ENCODE results near the gene DES.
A peak's percentile ranks its signal among the peaks of the same experiment; 100 is the strongest.

The DES gene

DNA sequence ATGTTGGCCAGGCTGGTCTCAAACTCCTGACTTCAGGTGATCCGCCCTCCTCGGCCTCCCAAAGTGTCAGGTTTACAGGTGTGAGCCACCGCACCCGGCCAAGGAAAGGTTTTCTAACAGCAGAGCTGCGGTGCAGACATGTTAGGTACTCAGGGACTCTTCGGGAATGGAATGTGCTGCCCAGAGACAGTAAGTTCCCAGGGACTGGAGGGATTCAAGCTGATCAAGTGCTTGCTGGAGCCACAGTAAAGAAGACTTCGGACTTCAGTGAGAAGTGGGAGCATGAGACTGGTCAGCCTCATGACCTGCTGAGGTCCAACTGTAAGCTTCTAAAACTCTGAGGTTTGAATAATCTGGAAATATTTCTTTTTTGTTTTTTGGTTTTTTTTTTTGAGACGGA is 7.8 kb upstream of the DES start:
- TF ChIP-seq, protein P1, sequence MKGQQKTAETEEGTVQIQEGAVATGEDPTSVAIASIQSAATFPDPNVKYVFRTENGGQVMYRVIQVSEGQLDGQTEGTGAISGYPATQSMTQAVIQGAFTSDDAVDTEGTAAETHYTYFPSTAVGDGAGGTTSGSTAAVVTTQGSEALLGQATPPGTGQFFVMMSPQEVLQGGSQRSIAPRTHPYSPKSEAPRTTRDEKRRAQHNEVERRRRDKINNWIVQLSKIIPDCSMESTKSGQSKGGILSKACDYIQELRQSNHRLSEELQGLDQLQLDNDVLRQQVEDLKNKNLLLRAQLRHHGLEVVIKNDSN (IDR thresholded peaks at IDR 0.05), result no peak
- no peak for TF ChIP-seq YY1 (IDR thresholded peaks at IDR 0.05; ENCODE audit: low read depth)
- TF ChIP-seq ZBTB7A (IDR thresholded peaks at IDR 0.05; ENCODE audit: low read depth), result no peak
- TF ChIP-seq NFIC (IDR thresholded peaks at IDR 0.05), result no peak
- TF ChIP-seq, protein P2, sequence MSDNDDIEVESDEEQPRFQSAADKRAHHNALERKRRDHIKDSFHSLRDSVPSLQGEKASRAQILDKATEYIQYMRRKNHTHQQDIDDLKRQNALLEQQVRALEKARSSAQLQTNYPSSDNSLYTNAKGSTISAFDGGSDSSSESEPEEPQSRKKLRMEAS (IDR thresholded peaks at IDR 0.05), result no peak
- TF ChIP-seq EGR1 (IDR thresholded peaks at IDR 0.05), result no peak
- no peak for TF ChIP-seq CEBPB (IDR thresholded peaks at IDR 0.05)
- TF ChIP-seq EP300 (IDR thresholded peaks at IDR 0.05; ENCODE audit: borderline replicate concordance), result no peak
- TF ChIP-seq CREB1 (IDR thresholded peaks at IDR 0.05; ENCODE audit: low read depth), result no peak
- TF ChIP-seq TCF12 (IDR thresholded peaks at IDR 0.05; ENCODE audit: low read depth), result no peak

DNA sequence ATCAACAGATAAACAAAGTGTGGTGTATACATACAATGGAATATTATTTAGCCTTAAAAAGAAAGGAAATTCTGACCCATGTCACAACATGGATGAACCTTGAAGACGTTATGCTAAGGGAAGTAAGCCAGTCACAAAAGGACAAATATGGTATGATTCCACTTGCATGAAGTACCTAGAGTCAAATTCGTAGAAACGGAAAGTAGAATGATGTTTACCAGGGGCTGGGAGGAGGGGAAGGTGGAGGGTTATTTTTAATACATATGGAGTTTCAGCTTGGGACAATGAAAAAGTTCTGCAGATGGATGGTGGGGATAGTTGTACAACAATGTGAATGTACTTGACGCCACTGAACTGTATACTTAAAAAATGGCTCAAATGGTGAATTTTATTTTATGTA is 3.3 kb upstream of the DES start:
- TF ChIP-seq CEBPB (IDR thresholded peaks at IDR 0.05), result no peak
- no peak for TF ChIP-seq TAF1 (IDR thresholded peaks at IDR 0.05; ENCODE audit: low read depth)
- TF ChIP-seq CREB1 (IDR thresholded peaks at IDR 0.05; ENCODE audit: low read depth), result no peak
- TF ChIP-seq, protein P2 (IDR thresholded peaks at IDR 0.05), result no peak
- TF ChIP-seq EGR1 (IDR thresholded peaks at IDR 0.05), result no peak
- TF ChIP-seq, protein P1 (IDR thresholded peaks at IDR 0.05), result no peak
- TF ChIP-seq, protein P3, sequence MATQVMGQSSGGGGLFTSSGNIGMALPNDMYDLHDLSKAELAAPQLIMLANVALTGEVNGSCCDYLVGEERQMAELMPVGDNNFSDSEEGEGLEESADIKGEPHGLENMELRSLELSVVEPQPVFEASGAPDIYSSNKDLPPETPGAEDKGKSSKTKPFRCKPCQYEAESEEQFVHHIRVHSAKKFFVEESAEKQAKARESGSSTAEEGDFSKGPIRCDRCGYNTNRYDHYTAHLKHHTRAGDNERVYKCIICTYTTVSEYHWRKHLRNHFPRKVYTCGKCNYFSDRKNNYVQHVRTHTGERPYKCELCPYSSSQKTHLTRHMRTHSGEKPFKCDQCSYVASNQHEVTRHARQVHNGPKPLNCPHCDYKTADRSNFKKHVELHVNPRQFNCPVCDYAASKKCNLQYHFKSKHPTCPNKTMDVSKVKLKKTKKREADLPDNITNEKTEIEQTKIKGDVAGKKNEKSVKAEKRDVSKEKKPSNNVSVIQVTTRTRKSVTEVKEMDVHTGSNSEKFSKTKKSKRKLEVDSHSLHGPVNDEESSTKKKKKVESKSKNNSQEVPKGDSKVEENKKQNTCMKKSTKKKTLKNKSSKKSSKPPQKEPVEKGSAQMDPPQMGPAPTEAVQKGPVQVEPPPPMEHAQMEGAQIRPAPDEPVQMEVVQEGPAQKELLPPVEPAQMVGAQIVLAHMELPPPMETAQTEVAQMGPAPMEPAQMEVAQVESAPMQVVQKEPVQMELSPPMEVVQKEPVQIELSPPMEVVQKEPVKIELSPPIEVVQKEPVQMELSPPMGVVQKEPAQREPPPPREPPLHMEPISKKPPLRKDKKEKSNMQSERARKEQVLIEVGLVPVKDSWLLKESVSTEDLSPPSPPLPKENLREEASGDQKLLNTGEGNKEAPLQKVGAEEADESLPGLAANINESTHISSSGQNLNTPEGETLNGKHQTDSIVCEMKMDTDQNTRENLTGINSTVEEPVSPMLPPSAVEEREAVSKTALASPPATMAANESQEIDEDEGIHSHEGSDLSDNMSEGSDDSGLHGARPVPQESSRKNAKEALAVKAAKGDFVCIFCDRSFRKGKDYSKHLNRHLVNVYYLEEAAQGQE (IDR thresholded peaks at IDR 0.05; ENCODE audit: low read depth), result no peak
- no peak for TF ChIP-seq RAD21 (IDR thresholded peaks at IDR 0.05; ENCODE audit: low read depth)
- no peak for TF ChIP-seq ZBTB7A (IDR thresholded peaks at IDR 0.05; ENCODE audit: low read depth)
- no peak for TF ChIP-seq YY1 (IDR thresholded peaks at IDR 0.05; ENCODE audit: low read depth)
- no peak for TF ChIP-seq TEAD4 (IDR thresholded peaks at IDR 0.05)
- TF ChIP-seq NFIC (IDR thresholded peaks at IDR 0.05), result no peak
- TF ChIP-seq TCF12 (IDR thresholded peaks at IDR 0.05; ENCODE audit: low read depth), result no peak
- TF ChIP-seq FOXM1 (IDR thresholded peaks at IDR 0.05; ENCODE audit: borderline replicate concordance, low read depth), result no peak
- TF ChIP-seq EP300 (IDR thresholded peaks at IDR 0.05; ENCODE audit: borderline replicate concordance), result no peak

DNA sequence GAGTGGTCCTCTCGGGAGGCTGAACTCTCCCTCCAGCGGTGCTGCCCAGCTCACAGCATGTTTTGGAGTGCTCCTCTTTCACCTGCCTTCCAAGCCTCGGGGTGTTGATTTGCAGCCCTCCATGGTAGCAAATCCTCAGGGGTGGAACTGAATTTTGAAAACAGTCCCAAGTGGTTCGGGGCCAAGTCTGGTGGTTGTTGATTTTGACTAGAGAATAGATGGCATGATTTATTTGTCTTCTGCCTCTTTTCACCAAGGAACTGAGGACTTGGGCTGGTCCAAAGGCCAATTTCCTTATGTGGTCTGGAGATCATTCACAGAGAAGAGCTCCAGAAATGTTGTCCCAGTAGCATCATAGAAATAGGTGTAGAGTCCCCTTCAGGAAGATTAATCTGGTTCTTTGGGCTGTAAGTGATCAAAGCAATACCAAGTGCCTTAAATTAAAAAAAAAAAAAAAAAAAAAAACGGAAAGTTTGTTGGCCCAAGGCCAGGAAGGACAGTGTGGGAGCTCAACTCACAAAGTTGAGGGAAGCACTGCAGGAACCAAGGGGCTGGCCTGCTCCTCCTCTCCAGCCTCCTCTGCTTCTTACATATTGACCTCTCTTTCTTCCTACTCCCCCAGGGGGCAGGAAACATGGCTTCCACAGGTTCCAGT is 2.5 kb upstream of the DES start:
- TF ChIP-seq NFIC (IDR thresholded peaks at IDR 0.05), result peak; percentile 28; the same call in 1 of the 2 replicates
- TF ChIP-seq, protein P3 (IDR thresholded peaks at IDR 0.05; ENCODE audit: low read depth), result no peak
- TF ChIP-seq TEAD4 (IDR thresholded peaks at IDR 0.05), result no peak

DNA sequence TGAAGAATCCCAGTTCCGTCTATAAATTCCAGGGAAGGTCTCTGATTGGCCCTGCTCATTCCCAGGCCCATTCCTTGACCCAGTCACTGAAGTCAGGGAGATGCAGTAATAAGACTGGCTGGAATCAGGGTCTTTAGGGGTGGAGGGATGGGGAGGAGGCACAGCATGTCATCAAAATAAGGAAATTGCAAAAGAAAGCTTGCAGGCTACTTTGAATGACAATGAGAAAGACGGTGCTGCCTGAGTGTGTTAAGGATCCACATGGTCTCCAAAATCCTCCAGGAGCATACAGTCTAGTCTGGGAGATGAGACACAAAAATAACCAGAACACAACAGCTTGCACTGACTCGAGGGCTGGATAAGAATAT is 2.0 kb upstream of the DES start:
- TF ChIP-seq TAF1 (IDR thresholded peaks at IDR 0.05; ENCODE audit: low read depth) (no peak), TEAD4 (IDR thresholded peaks at IDR 0.05) (no peak), FOXM1 (IDR thresholded peaks at IDR 0.05; ENCODE audit: borderline replicate concordance, low read depth) (no peak), EP300 (IDR thresholded peaks at IDR 0.05; ENCODE audit: borderline replicate concordance) (no peak), EGR1 (IDR thresholded peaks at IDR 0.05) (no peak), NFIC (IDR thresholded peaks at IDR 0.05) (no peak), CEBPB (IDR thresholded peaks at IDR 0.05) (no peak), CREB1 (IDR thresholded peaks at IDR 0.05; ENCODE audit: low read depth) (no peak), RAD21 (IDR thresholded peaks at IDR 0.05; ENCODE audit: low read depth) (no peak), TCF12 (IDR thresholded peaks at IDR 0.05; ENCODE audit: low read depth) (no peak), YY1 (IDR thresholded peaks at IDR 0.05; ENCODE audit: low read depth) (no peak)
- TF ChIP-seq, protein P2 (IDR thresholded peaks at IDR 0.05), result no peak
- TF ChIP-seq, protein P3 (IDR thresholded peaks at IDR 0.05; ENCODE audit: low read depth), result no peak
- TF ChIP-seq, protein P1 (IDR thresholded peaks at IDR 0.05), result no peak
